HepG2 (cell line): ENCODE data around the gene RASA4B. TPM values are rescaled to one million over a fixed set of nuclear protein-coding genes. Genes with fewer than 3 reads are reported as not detected.

Experiments used
- CBFB ChIP-seq: sonication (generic); formaldehyde crosslinking; IDR thresholded peaks from 2 replicates; pipeline ENCODE4 v1.4.0; 2020; ENCODE audit warnings: missing genetic modification reagents
- ELF1 ChIP-seq: sonication (generic); formaldehyde crosslinking; IDR thresholded peaks from 2 replicates; pipeline ENCODE4 v1.4.0; 2020; ENCODE audit warnings: missing genetic modification reagents
- FOSL2 ChIP-seq: sonication (generic); formaldehyde crosslinking; IDR thresholded peaks from 2 replicates; pipeline ENCODE4 v1.4.0; 2020; ENCODE audit warnings: missing genetic modification reagents
- FOXA3 ChIP-seq: IDR thresholded peaks from 2 replicates; pipeline ENCODE4 v1.6.1; 2016; ENCODE audit warnings: missing genetic modification reagents, missing compliant biosample characterization
- FOXK1 ChIP-seq: sonication (generic); formaldehyde crosslinking; IDR thresholded peaks from 2 replicates; pipeline ENCODE4 v1.4.0; 2020; ENCODE audit warnings: low read depth, missing genetic modification reagents, borderline replicate concordance
- GABPB1 ChIP-seq: IDR thresholded peaks from 2 replicates; pipeline ENCODE4 v1.6.1; 2016; ENCODE audit warnings: mild to moderate bottlenecking, missing genetic modification reagents, moderate library complexity, missing compliant biosample characterization
- HOXA3 ChIP-seq: sonication (generic); formaldehyde crosslinking; IDR thresholded peaks from 2 replicates; pipeline ENCODE4 v1.5.0; 2020; ENCODE audit warnings: missing genetic modification reagents
- IRF2 ChIP-seq: IDR thresholded peaks from 2 replicates; pipeline ENCODE4 v1.6.1; 2018; ENCODE audit warnings: missing genetic modification reagents, missing compliant biosample characterization
- MIXL1 ChIP-seq: IDR thresholded peaks from 2 replicates; pipeline ENCODE4 v1.6.1; 2016
- PHF20 ChIP-seq: sonication (generic); formaldehyde crosslinking; IDR thresholded peaks from 2 replicates; pipeline ENCODE4 v1.5.0; 2020; ENCODE audit warnings: mild to moderate bottlenecking, missing genetic modification reagents
- PHF8 ChIP-seq: sonication (generic); formaldehyde crosslinking; IDR thresholded peaks from 2 replicates; pipeline ENCODE4 v1.5.0; 2020; ENCODE audit warnings: missing genetic modification reagents
- POLR2A ChIP-seq, 2 experiments: IDR thresholded peaks; 2 replicates each; pipeline ENCODE4 v1.6.1; 2011; ENCODE audit warnings: low read depth in 2 of 2, low read length in 2 of 2, mild to moderate bottlenecking in 1 of 2, moderate library complexity in 1 of 2; ENCODE audit not compliant: insufficient read depth in 1 of 2
- RBFOX2 ChIP-seq: fragments of 200-400 bp; formaldehyde crosslinking; IDR thresholded peaks from 2 replicates; pipeline ENCODE4 v1.6.1; 2017; ENCODE audit warnings: low read depth, mild to moderate bottlenecking, low read length
- RXRB ChIP-seq: IDR thresholded peaks from 2 replicates; pipeline ENCODE4 v1.6.1; 2016; ENCODE audit warnings: borderline replicate concordance, missing genetic modification reagents, missing compliant biosample characterization
- SIN3B ChIP-seq: fragments of 150-350 bp; IDR thresholded peaks from 2 replicates; pipeline ENCODE4 v1.6.1; 2014; ENCODE audit warnings: low read length
- TAF1 ChIP-seq: sonication (generic); formaldehyde crosslinking; IDR thresholded peaks from 2 replicates; pipeline ENCODE4 v1.4.0; 2020; ENCODE audit warnings: missing genetic modification reagents
- YEATS2 ChIP-seq: sonication (generic); formaldehyde crosslinking; IDR thresholded peaks from 2 replicates; pipeline ENCODE4 v1.4.0; 2020; ENCODE audit warnings: missing genetic modification reagents, borderline replicate concordance
- YEATS4 ChIP-seq: sonication (generic); formaldehyde crosslinking; IDR thresholded peaks from 2 replicates; pipeline ENCODE4 v1.4.0; 2020; ENCODE audit warnings: missing genetic modification reagents, borderline replicate concordance
- ZFX ChIP-seq: sonication (generic); formaldehyde crosslinking; IDR thresholded peaks from 2 replicates; pipeline ENCODE4 v1.4.0; 2020; ENCODE audit warnings: mild to moderate bottlenecking, low read depth, missing genetic modification reagents, moderate library complexity
- ZNF614 ChIP-seq: IDR thresholded peaks from 2 replicates; pipeline ENCODE4 v1.6.1; 2018; ENCODE audit warnings: missing biosample characterization, missing genetic modification reagents, inconsistent platforms, borderline replicate concordance
- polyA plus RNA-seq, 8 experiments: library from polyadenylated mRNA; depleted of rRNA in 3 of 8; stranded (reverse) in 7 of 8; unstranded in 1 of 8; fragments of >200 nt; fragmentation: Illumina TruSeq in 4 of 8; extraction: Trizol in 4 of 8; gene quantifications; 2 replicates each; pipeline versions ENCODE4 v1.2.1 to v1.2.3, GENCODE V29; 2011 to 2016; ENCODE audit warnings: low read depth in 4 of 8, missing spikeins in 1 of 8, mixed read lengths in 1 of 8; ENCODE audit not compliant: insufficient read depth in 1 of 8
- total RNA-seq, 5 experiments: library from RNA; depleted of rRNA; stranded (reverse); fragments of >200 nt; fragmentation: Illumina TruSeq; extraction: Trizol; gene quantifications; 2 replicates each; pipeline ENCODE4 v1.2.3, GENCODE V29; 2016; ENCODE audit warnings: low read depth in 1 of 5
- TF ChIP-seq, protein P1 (sequence below), 2 experiments: sonication (generic) in 1 of 2; formaldehyde crosslinking in 1 of 2; IDR thresholded peaks; 2 replicates each; pipeline versions ENCODE4 v1.4.0 to v1.6.1; 2018 to 2020; ENCODE audit warnings: missing genetic modification reagents in 2 of 2, borderline replicate concordance in 1 of 2, low read depth in 1 of 2, mild to moderate bottlenecking in 1 of 2, missing biosample characterization in 1 of 2
- TF ChIP-seq, protein P2 (sequence below): sonication (generic); formaldehyde crosslinking; IDR thresholded peaks from 2 replicates; pipeline ENCODE4 v1.4.0; 2020; ENCODE audit warnings: missing genetic modification reagents
- TF ChIP-seq, protein P3 (sequence below): sonication (generic); formaldehyde crosslinking; conservative IDR thresholded peaks from 2 replicates; pipeline ENCODE4 v1.4.0; 2020; ENCODE audit warnings: missing genetic modification reagents
- TF ChIP-seq, protein P4 (sequence below): IDR thresholded peaks from 2 replicates; pipeline ENCODE4 v1.6.1; 2016; ENCODE audit warnings: mild to moderate bottlenecking

Gene RASA4B
- total and polyA plus RNA-seq, 2 of the 13 experiments (the other 11 are each of a cell fraction or from before 2014, with no cell fraction given), result 0.82 to 1.3 TPM

DNA sequence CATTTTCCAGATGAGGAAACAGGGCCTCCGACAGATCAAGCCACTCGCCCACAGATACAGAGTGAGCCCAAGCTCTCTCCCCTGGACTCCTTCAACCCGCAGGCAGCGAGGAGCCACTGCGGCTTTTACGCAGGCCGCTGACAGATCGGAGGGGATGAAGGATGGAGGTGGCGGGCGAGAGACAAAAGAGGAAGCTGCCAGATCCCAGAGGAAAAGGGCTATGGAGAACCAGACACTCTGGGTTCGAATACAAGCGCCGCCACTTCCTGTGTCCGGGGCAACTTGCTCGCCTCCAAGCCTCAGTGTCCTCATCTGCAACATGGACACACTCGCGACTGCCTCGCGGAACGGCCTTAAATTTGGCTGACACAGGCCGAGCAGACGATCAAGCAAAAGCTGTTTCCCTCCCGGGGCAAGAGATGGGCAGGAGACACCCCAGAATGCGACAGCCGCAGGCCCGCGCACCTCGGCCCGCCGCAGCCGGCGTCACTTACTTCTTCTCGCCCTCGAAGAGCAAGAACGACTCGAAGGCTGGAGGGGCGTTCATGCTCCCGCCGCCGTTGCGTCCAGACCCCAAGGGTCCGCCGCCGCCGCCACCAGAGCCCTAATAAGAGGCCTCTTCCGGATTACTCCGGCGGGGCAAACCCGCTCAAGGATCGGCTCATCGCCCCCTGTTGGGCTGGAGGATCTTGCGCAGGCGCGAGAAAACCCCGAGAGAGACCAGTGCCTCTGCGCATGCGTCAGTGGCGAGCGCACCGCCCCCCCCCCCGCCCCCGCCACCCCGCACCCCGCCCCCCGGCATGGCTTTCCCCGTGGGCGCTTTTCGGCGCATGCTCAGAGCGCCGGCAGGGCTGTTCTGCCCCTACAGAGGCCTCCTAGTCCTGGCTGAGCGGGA is 39.0 kb downstream of the RASA4B start, which contains the start of gene POLR2J (continued):
- TF ChIP-seq HOXA3 (CRISPR knock-in tag) (peak; percentile 45; the same call in 1 of the 2 replicates), ELF1 (peak; percentile 81), YEATS2 (CRISPR knock-in tag) (peak; percentile 72; the same call in 1 of the 2 replicates), CBFB (CRISPR knock-in tag) (0 out of 2 replicates have a peak, but pooled peaks have one; percentile 22), RXRB (CRISPR knock-in tag) (peak; percentile 38; the same call in 1 of the 2 replicates), RBFOX2 (peak; percentile 62), GABPB1 (CRISPR knock-in tag) (peak; percentile 91), TAF1 (CRISPR knock-in tag) (peak; percentile 57; the same call in 1 of the 2 replicates), MIXL1 (CRISPR knock-in tag) (peak; percentile 41; the same call in 1 of the 2 replicates), IRF2 (peak; percentile 43; the same call in 1 of the 2 replicates), YEATS4 (0 out of 2 replicates have a peak, but pooled peaks have one; percentile 35), POLR2A (IDR thresholded peaks at IDR 0.05; ENCODE audit: insufficient read depth in 1 of 2, low read depth in 2 of 2, low read length in 2 of 2) (peak; percentile 28 to 38; a peak in 1 of 4 replicates), PHF20 (peak; percentile 55), FOXK1 (peak; percentile 35; the same call in 1 of the 2 replicates), ZFX (CRISPR knock-in tag) (peak; percentile 24; the same call in 1 of the 2 replicates), FOXA3 (CRISPR knock-in tag) (0 out of 2 replicates have a peak, but pooled peaks have one; percentile 23), ZNF614 (0 out of 2 replicates have a peak, but pooled peaks have one; percentile 29), PHF8 (peak; percentile 55), SIN3B (0 out of 2 replicates have a peak, but pooled peaks have one; percentile 36), FOSL2 (0 out of 2 replicates have a peak, but pooled peaks have one; percentile 15)
- TF ChIP-seq, protein P1, sequence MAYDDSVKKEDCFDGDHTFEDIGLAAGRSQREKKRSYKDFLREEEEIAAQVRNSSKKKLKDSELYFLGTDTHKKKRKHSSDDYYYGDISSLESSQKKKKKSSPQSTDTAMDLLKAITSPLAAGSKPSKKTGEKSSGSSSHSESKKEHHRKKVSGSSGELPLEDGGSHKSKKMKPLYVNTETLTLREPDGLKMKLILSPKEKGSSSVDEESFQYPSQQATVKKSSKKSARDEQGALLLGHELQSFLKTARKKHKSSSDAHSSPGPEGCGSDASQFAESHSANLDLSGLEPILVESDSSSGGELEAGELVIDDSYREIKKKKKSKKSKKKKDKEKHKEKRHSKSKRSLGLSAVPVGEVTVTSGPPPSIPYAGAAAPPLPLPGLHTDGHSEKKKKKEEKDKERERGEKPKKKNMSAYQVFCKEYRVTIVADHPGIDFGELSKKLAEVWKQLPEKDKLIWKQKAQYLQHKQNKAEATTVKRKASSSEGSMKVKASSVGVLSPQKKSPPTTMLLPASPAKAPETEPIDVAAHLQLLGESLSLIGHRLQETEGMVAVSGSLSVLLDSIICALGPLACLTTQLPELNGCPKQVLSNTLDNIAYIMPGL (CRISPR knock-in tag; IDR thresholded peaks at IDR 0.05; ENCODE audit: borderline replicate concordance in 1 of 2, low read depth in 1 of 2), result peak in 1 of 2 experiments; percentile 53; a peak in 1 of 4 replicates
- TF ChIP-seq, protein P2, sequence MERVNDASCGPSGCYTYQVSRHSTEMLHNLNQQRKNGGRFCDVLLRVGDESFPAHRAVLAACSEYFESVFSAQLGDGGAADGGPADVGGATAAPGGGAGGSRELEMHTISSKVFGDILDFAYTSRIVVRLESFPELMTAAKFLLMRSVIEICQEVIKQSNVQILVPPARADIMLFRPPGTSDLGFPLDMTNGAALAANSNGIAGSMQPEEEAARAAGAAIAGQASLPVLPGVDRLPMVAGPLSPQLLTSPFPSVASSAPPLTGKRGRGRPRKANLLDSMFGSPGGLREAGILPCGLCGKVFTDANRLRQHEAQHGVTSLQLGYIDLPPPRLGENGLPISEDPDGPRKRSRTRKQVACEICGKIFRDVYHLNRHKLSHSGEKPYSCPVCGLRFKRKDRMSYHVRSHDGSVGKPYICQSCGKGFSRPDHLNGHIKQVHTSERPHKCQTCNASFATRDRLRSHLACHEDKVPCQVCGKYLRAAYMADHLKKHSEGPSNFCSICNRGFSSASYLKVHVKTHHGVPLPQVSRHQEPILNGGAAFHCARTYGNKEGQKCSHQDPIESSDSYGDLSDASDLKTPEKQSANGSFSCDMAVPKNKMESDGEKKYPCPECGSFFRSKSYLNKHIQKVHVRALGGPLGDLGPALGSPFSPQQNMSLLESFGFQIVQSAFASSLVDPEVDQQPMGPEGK (CRISPR knock-in tag), result 0 out of 2 replicates have a peak, but pooled peaks have one; percentile 19
- TF ChIP-seq, protein P3, sequence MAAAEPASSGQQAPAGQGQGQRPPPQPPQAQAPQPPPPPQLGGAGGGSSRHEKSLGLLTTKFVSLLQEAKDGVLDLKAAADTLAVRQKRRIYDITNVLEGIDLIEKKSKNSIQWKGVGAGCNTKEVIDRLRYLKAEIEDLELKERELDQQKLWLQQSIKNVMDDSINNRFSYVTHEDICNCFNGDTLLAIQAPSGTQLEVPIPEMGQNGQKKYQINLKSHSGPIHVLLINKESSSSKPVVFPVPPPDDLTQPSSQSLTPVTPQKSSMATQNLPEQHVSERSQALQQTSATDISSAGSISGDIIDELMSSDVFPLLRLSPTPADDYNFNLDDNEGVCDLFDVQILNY (CRISPR knock-in tag), result 0 out of 2 replicates have a peak, but pooled peaks have one; percentile 29
- TF ChIP-seq, protein P4, sequence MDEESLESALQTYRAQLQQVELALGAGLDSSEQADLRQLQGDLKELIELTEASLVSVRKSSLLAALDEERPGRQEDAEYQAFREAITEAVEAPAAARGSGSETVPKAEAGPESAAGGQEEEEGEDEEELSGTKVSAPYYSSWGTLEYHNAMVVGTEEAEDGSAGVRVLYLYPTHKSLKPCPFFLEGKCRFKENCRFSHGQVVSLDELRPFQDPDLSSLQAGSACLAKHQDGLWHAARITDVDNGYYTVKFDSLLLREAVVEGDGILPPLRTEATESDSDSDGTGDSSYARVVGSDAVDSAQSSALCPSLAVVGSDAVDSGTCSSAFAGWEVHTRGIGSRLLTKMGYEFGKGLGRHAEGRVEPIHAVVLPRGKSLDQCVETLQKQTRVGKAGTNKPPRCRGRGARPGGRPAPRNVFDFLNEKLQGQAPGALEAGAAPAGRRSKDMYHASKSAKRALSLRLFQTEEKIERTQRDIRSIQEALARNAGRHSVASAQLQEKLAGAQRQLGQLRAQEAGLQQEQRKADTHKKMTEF (CRISPR knock-in tag), result peak; percentile 32; the same call in 1 of the 2 replicates
